Tracheal epithelial cell (primary cell): ENCODE results near the gene CTTNBP2. TPM values are rescaled to one million over a fixed set of nuclear protein-coding genes. Genes with fewer than 3 reads are reported as not detected.

Source experiments
- total RNA-seq: library from RNA; depleted of rRNA; stranded (reverse); fragments of >200 nt; gene quantifications from 2 replicates; pipeline ENCODE4 v1.2.1, GENCODE V29; 2014

Gene CTTNBP2
- 0.72 and 1.1 TPM in 2 replicates for total RNA-seq

GRCh38 chr7:117873310-117874190 lies at the start of gene CTTNBP2:
Gene CTTNBP2, minus strand, starts transcription at chr7:117873441. Its CDS starts 26 bp downstream, at chr7:117873415.

